SU-DHL-6 (cell line): ENCODE measurements around the gene XRCC4.

Experiments used
- H2AFZ ChIP-seq: fragments of 200-600 bp; sonication (generic); 2 replicates; pipeline ENCODE4 v1.6.1; 2014; ENCODE audit warnings: low read depth, mild to moderate bottlenecking, moderate library complexity, mixed read lengths, antibody characterized with exemption, low read length; ENCODE audit not compliant: severe bottlenecking
- H3F3A ChIP-seq: fragments of 200-600 bp; shearing (Covaris generic); 2 replicates; pipeline ENCODE4 v1.6.0; 2016; ENCODE audit warnings: antibody characterized with exemption, mild to moderate bottlenecking; ENCODE audit not compliant: insufficient read depth
- H3K27ac ChIP-seq: fragments of 200-600 bp; sonication (generic); 2 replicates; pipeline ENCODE4 v1.5.1; 2016; ENCODE audit warnings: low read depth, mild to moderate bottlenecking, low read length, moderate library complexity, mixed read lengths
- H3K27me3 ChIP-seq: fragments of 200-600 bp; sonication (generic), shearing (Covaris generic); 2 replicates; pipeline ENCODE4 v1.6.0; 2014; ENCODE audit warnings: mild to moderate bottlenecking, low read length
- H3K36me3 ChIP-seq: fragments of 200-600 bp; sonication (generic); 2 replicates; pipeline ENCODE4 v1.6.1; 2014; ENCODE audit warnings: mild to moderate bottlenecking, low read length, mixed read lengths
- H3K4me2 ChIP-seq: fragments of 300-600, 200-600 bp; shearing (Covaris generic), sonication (generic); 2 replicates; pipeline ENCODE4 v1.6.0; 2014; ENCODE audit warnings: low read length, low read depth, mild to moderate bottlenecking; ENCODE audit not compliant: poor library complexity, severe bottlenecking
- H3K4me3 ChIP-seq: fragments of 200-600 bp; sonication (generic); 2 replicates; pipeline ENCODE4 v1.5.1; 2014; ENCODE audit warnings: antibody characterized with exemption, low read length, mild to moderate bottlenecking, mixed read lengths; ENCODE audit not compliant: insufficient read depth, poor library complexity, severe bottlenecking
- H3K79me2 ChIP-seq: fragments of 200-600 bp; sonication (generic); 2 replicates; pipeline ENCODE4 v1.6.1; 2014; ENCODE audit warnings: mild to moderate bottlenecking, low read length, moderate library complexity; ENCODE audit not compliant: insufficient read depth
- H3K9ac ChIP-seq: fragments of 200-600 bp; sonication (generic); 2 replicates; pipeline ENCODE4 v1.7.0; 2014; ENCODE audit warnings: mild to moderate bottlenecking, low read length
- H3K9me2 ChIP-seq: fragments of 200-600 bp; sonication (generic); replicated peaks from 2 replicates; pipeline ENCODE4 v1.6.1; 2014; ENCODE audit warnings: low read length; ENCODE audit not compliant: insufficient read depth
- H3K9me3 ChIP-seq: fragments of 200-600 bp; sonication (generic); 2 replicates; pipeline ENCODE4 v1.6.1; 2014; ENCODE audit warnings: low read length, mixed read lengths; ENCODE audit not compliant: insufficient read depth
- H4K20me1 ChIP-seq: fragments of 200-600 bp; sonication (generic); 2 replicates; pipeline ENCODE4 v1.6.1; 2014; ENCODE audit warnings: low read depth, mild to moderate bottlenecking, antibody characterized with exemption, low read length, moderate library complexity, mixed read lengths
- EZH2phosphoT487 ChIP-seq: fragments of 200-600 bp; sonication (generic), shearing (Covaris generic); conservative IDR thresholded peaks from 2 replicates; pipeline ENCODE4 v1.6.1; 2018; ENCODE audit warnings: mild to moderate bottlenecking, antibody characterized with exemption, low read length, moderate library complexity, mixed read lengths
- TF ChIP-seq, protein P1 (sequence below): fragments of 200-600 bp; sonication (generic); IDR thresholded peaks from one replicate; pipeline ENCODE4 v1.5.1; 2017; ENCODE audit warnings: antibody characterized with exemption, mild to moderate bottlenecking, low read length, moderate library complexity; ENCODE audit not compliant: insufficient read depth, poor library complexity, severe bottlenecking

Gene XRCC4

DNA sequence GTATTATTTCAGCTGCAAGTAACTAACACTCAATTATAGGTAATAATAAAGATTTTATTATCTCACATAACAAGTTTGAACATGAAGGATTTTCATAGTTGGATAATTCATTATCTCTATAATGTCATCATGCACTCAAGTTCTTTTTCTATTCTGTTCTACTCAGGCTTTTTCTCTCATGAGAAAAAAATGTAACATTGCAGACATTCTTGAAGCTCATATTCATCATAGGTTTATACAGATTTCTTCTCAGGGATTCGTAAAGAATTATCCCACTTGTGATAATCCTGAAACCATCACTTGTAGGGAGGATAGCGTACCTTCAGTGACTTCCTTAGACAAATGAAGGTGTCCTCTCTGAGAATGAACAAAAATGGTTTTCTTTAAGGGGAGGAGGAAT, 150.3 kb downstream of the XRCC4 start:
- Histone ChIP-seq H3K27me3 (no peaks in the 10 kb centered on the region), H3K4me3 (no peak overlapping the region), H3K9me2 (no peaks in the 10 kb centered on the region), H4K20me1 (no peaks in the 10 kb centered on the region), H3K79me2 (no peaks in the 10 kb centered on the region), H2AFZ (no peak overlapping the region), H3F3A (no peaks in the 10 kb centered on the region), H3K36me3 (no peaks in the 10 kb centered on the region), H3K9me3 (no peaks in the 10 kb centered on the region), H3K4me2 (no peak overlapping the region), H3K9ac (no peak overlapping the region), H3K27ac (no peak overlapping the region)
- TF ChIP-seq EZH2phosphoT487: no peak

DNA sequence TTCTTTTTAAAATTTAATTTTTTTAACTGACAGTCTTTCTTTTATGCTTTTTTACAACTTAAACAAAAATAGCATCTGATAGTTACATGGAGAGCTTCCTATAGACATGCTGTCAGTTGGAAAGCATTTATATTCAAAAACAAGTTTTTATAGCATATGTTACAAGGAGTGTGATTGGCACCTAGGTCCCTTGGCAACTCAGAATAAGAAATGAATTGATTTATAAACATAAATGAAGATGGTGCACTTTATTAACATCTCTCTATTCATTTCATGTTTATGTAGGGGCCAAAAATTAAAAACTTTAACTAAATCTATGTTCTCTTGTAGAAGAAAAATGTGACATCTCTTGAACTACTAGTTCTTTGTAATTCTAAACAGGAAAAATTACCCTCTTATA, 153.2 kb downstream of the XRCC4 start:
- Histone ChIP-seq H2AFZ (no peak overlapping the region), H3K4me2 (no peak overlapping the region), H3K9me2 (no peaks in the 10 kb centered on the region), H3K9ac (no peak overlapping the region), H3K36me3 (no peaks in the 10 kb centered on the region), H3K9me3 (no peaks in the 10 kb centered on the region), H3F3A (no peaks in the 10 kb centered on the region), H3K27me3 (no peaks in the 10 kb centered on the region), H4K20me1 (no peaks in the 10 kb centered on the region), H3K79me2 (no peaks in the 10 kb centered on the region), H3K27ac (no peak overlapping the region), H3K4me3 (no peak overlapping the region)
- TF ChIP-seq, protein P1, sequence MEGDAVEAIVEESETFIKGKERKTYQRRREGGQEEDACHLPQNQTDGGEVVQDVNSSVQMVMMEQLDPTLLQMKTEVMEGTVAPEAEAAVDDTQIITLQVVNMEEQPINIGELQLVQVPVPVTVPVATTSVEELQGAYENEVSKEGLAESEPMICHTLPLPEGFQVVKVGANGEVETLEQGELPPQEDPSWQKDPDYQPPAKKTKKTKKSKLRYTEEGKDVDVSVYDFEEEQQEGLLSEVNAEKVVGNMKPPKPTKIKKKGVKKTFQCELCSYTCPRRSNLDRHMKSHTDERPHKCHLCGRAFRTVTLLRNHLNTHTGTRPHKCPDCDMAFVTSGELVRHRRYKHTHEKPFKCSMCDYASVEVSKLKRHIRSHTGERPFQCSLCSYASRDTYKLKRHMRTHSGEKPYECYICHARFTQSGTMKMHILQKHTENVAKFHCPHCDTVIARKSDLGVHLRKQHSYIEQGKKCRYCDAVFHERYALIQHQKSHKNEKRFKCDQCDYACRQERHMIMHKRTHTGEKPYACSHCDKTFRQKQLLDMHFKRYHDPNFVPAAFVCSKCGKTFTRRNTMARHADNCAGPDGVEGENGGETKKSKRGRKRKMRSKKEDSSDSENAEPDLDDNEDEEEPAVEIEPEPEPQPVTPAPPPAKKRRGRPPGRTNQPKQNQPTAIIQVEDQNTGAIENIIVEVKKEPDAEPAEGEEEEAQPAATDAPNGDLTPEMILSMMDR: no peak
- TF ChIP-seq EZH2phosphoT487: no peak

DNA sequence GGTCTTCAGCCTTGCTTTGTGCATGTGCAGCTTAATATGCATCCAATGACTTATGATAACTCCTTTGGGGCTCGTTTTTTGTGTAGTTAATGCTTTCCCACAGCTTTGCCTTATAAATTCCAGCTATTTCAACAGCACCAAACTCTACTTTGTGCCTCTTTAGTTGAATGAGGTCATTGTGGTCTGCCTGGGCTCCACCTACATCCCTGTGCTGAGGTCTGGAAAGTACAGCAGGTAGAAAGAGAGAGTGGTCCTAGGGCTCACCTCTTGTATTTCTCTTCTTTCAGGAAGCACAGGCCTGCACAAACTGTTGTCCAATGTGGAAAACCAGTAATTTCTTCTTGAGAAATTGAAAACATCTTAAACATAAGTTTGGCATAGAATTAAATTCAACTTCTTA, 167.2 kb downstream of the XRCC4 start:
- H3K79me2 ChIP-seq: no peaks in the 10 kb centered on the region
- no peak overlapping the region for H2AFZ ChIP-seq
- no peaks in the 10 kb centered on the region for H3K36me3 ChIP-seq
- no peaks in the 10 kb centered on the region for H3F3A ChIP-seq
- no peak overlapping the region for H3K4me2 ChIP-seq
- H4K20me1 ChIP-seq: no peaks in the 10 kb centered on the region
- H3K9me3 ChIP-seq: no peaks in the 10 kb centered on the region
- H3K4me3 ChIP-seq: no peak overlapping the region
- no peak overlapping the region for H3K27ac ChIP-seq
- TF ChIP-seq, protein P1: no peak
- no peak for TF ChIP-seq EZH2phosphoT487
- no peak overlapping the region for H3K9ac ChIP-seq
- no peaks in the 10 kb centered on the region for H3K27me3 ChIP-seq
- H3K9me2 ChIP-seq: no peaks in the 10 kb centered on the region

DNA sequence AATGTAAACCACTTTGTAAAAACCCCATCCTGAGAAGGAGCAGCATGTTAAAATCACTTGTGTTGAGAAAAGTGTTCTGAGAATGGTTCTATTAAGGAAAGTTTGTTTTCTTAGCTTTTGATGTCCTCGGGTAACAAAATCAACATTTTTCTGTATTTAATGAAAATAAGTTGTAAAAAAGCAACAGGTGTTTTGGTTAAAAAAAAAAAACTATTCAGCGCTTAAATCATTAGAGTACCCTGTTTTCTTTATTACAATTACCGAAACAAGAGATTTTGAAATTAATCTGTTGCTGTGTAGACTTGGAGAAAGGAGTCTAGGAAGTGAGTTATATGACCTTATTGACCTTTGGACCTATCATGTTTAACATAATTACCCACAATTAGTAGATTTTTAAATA, 167.7 kb downstream of the XRCC4 start:
- Histone ChIP-seq H2AFZ (no peak overlapping the region), H3K79me2 (no peaks in the 10 kb centered on the region), H3K36me3 (no peaks in the 10 kb centered on the region), H3K27me3 (no peaks in the 10 kb centered on the region), H4K20me1 (no peaks in the 10 kb centered on the region), H3K4me2 (no peak overlapping the region), H3K9ac (no peak overlapping the region), H3K4me3 (no peak overlapping the region), H3F3A (no peaks in the 10 kb centered on the region), H3K27ac (no peak overlapping the region), H3K9me2 (no peaks in the 10 kb centered on the region), H3K9me3 (no peaks in the 10 kb centered on the region)
- no peak for TF ChIP-seq EZH2phosphoT487
- TF ChIP-seq, protein P1: no peak
